GM19099 (cell line): ENCODE data around the gene KLC3.

Source experiments
- POLR2A ChIP-seq: IDR thresholded peaks from 3 replicates; pipeline ENCODE4 v1.6.1; 2011; ENCODE audit warnings: low read depth; ENCODE audit not compliant: insufficient read length; ENCODE audit errors: extremely low read depth

The KLC3 gene

DNA sequence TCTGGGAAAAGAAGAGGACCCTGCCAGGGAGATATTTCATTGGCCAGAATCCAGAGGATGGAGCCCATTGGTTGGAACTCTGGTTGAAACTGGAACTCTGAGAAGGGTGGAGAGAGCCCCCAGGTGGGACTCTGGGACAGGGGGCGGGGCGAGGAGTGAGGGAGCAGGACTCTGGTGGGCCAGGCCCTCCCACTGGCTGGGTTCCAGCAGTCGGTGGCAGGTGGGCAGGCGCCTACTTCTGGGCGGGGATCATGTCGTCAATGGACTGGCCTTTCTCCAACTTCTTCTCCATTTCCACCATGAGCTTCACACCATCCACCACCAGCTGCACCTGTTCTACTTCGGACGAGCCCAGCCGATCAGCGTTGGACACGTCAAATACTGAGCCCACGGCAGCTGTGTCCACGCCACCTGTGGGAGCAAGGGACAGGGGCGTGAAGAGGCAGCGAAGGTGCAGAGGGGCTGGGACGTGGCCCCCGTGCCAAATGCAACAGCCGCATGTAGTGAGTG is 34.0 kb upstream of the KLC3 start:
- no peak for TF ChIP-seq POLR2A

DNA sequence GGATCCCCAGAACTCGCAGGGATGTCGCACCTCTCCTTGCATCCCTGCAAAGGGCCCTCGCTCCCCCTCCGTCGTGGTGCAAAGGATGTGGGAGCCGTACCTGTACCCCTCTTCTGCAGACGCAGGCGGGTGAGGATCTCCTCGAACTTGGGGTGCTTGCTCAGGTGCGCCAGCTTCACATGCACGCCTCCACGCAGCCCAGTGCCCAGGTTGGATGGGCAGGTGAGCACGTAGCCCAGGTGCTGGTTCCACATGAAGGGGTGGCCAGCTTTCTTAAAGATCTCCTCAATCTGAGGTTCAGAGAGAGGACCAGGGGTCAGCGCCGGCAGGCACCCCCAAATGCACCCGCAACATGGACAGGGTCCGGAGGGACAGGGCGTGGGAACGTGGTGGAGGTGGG is 33.2 kb upstream of the KLC3 start:
- TF ChIP-seq POLR2A: no peak

DNA sequence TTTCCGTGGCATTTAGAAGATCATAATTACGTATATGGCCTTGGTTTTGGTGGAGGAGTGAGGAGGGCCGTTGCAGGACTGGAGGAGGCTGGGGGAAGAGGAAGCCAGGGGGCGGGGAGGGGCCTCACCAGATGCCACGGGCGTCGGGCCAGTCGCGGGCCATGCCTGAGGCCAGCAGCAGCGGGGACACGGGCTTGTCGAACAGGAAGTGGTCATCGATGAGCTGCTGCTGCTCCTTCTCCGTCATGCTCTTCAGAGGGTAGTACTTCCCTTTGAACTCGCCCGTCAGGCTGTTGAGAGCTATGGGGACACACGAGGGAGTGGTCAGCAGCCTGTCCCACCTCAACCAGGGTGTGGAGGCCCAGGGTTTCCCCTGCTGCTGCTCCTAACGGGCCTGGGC is 28.9 kb upstream of the KLC3 start:
- TF ChIP-seq POLR2A: no peak

DNA sequence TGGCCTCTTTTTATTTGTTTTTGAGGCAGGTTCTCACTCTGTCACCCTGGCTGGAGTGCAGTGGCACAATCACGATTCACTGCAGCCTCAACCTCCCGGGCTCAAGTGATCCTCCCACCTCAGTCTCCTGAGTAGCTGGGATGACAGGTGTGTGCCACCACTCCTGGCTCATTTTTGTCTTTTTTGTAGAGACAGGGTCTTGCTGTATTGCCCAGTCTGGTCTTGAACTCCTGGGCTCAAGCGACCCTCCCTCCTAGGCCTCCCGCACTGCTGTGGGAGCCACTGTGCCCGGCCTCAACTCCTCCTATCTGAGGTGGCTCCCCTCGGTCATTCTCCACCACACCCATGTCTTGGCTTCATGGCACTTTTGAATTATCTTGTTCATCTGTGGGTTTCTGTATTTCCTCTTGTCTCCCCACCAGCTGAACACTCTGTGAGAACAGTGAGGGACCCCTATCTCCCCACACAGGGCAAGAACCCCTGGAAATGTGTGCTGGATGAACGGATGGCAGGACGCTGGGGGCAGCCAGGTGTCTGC is 25.8 kb upstream of the KLC3 start:
- TF ChIP-seq POLR2A: no peak

DNA sequence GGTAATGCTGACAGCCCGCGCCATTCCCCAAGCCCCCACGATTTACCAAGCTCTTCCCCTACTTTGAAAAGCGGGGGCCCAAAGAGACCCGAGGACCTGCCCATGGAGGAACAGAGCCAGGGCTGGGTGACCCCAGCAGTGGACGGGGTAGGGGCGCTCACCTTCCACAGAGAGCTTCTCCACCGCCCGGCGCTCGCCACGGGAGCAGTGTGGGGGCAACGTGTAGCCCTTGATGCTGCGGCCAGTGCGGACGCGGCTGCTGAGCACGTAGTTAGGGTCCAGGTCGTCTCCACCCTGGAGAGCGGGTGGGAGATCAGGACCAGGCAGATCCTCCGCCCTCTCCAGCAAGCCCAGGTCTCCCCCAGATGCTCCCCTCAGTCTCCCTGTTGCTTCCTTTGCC is 25.2 kb upstream of the KLC3 start:
- TF ChIP-seq POLR2A: no peak

DNA sequence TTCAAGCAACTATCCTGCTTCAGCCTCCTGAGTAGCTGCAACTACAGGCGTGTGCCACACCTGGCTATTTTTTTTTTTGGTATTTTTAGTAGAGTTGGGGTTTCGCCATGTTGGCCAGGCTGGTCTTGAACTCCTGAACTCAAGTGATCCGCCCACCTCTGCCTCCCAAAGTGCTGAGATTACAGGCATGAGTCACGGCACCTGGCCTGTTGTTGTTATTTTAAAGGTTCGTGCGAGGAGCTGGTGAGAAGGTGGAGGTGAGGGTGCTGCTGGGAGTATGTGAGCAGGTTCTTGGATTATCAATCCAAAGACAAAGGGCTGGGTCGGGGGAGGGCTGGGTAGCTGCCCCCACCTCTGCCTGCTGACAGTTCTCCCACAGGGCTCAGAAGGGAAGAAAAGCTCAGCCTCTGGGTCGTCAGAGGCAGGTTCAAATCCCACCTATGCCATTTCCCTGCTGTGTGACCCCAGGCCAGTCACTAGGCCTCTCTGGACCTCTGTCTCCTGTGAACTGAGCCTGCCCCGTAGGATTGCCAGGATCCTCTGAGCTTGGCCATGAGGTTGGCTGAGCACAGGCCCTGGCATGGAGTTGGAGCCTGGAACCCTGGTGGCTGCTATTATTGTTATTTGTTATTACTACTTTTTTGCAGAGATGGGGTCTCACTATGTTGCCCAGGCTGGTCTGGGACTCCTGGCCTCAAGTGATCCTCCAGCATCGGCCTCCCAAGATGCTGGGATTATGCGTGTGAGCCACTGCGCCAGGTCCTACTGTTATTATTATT is 19.4 kb upstream of the KLC3 start:
- no peak for TF ChIP-seq POLR2A

DNA sequence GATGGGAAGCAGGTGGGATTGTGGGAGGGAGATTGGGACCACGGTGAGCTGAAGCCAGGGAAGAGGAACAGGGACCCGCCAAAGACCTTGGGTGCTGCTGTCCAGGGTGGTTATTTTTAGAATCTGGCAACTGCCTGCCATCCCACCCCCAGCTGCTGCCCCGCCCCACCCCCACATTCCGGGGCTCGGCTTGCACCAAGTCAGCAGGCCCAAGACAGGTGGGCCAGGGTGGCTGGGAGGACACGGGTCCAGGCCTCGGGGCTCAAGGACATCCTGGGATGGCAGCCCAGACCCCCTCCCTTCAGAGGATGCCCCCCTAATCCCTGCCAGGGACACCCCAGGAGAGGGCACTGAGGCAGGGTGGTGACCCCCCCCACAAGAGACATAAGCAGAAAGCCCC is 18.7 kb upstream of the KLC3 start:
- no peak for TF ChIP-seq POLR2A

DNA sequence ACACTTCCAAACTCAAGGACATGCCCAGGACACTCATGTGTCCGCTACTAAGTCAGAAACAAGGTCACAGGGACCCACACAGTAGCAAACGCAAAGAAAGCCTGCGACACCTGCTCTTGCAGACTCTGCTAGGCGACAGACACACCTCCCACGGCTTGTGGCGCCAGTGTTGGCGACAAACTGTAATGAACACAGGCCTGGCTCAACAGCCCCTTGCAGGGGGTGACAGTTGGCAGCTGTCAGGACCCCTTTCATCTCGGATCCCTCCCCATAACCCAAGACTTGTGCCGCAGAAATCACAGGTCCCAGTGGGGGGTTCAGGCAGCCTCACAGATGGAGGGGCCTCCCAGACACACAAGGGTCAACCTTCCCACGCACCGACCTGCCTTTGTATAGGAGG is 18.2 kb upstream of the KLC3 start:
- no peak for TF ChIP-seq POLR2A

DNA sequence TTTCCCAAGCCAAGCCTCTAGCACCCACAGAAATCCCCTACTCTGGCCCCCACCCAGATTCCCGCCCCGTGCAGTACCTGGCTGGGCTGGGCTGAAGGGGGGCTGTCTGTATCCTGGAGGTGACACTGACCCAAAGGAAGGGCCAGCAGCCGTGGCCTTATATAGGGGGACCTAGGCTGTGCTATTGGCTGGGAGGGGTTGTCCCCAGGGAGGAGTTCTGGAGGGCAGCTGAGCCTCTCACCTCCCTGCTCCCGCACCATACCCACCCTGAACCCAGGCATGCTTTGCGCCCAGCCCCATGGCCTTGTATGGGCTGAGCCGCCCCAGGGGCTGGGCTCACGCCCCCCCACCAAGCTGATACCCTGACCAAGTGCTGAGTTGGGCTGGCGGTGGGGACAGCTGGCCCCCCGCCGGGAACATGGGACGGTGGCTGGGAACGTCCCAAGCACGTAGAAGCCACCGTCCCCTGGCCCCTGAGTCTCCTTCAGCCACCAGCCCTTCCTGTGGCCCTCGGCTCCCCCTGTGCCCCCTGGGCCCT is 17.7 kb upstream of the KLC3 start, which contains the start of gene CKM:
TSS of gene CKM (minus strand) at position 132 of the 538 bp plus-strand sequence. CDS start 3,162 bp downstream, outside the sequence.
- no peak for TF ChIP-seq POLR2A

DNA sequence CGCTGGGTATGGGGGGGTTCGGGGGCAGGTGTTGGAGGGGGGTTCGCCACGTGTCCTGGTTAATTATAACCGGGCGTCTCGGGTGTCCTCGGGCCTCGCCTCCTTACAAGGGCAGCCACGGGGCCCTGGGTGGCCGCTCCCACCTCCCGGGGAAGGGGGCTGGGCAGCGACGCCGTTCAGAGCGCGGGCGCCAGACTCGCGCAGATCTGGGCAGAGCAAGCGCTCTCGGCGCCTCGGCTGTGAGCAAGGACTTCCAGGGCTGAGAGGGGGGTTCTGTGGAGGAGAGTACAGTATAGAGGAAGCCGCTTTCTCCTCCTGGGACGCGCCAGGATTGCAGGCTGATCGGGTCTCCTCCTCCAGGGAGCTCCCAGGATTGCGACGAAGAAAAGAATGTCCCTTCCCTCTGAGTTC is 16.9 kb upstream of the KLC3 start:
- no peak for TF ChIP-seq POLR2A

DNA sequence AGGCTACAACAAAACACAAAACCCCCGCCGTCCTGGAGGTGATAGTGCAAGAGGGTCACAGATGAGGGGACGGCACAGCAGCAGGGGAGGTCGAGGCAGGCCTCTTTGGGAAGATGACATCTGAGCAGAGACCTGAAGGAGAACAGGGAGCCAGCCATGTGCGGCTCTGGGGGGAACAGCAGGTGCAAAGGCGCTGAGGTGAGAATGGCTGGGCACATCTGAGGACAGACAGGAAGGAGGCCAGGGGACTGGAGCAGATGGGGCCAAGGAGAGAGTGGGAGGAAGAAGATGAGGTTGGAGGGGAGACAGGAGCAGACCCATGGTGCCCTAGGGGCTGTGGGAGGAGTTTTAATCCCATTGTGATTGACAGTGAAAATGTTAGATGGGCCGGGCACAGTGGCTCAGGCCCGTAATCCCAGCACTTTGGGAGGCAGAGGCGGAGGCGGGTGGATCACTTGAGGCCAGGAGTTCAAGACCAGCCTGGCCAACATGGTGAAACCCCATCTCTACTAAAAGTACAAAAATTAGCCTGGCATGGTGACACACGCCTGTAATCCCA is 16.1 kb upstream of the KLC3 start:
- no peak for TF ChIP-seq POLR2A

DNA sequence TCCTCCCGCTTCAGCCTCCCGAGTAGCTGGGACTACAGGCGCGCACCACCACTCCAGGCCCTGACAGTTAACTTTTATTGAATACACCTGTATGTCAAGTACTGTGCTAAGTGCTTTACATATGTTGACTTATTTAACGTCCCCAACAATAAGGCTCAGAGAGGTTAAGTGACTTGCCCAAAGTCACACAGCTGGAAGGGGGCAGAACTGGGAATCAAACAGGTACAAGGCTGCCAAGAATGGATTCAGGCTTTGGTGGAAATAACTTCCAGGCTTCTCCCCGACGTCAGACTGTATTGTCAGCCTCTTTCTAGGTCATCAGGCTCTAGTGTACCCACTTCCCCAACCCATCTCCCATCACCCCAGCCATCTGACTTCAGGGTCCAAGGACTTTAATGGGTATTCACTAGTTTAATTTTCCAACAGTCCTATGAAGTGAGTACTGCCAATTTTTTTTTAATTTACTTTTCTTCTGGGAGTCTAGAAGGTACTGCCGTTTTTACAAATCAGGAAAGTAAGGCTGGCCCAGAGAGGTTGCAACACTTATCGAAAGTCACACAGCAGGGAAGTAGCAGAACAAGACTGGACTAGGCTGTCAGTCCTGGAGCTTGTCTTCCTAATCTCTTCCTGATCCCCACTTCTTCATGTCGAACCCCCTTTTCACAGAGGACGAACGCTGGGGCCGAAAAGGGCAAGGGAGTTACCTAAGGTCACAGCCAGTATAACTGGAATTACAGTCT is 13.0 kb upstream of the KLC3 start:
- TF ChIP-seq POLR2A: no peak

DNA sequence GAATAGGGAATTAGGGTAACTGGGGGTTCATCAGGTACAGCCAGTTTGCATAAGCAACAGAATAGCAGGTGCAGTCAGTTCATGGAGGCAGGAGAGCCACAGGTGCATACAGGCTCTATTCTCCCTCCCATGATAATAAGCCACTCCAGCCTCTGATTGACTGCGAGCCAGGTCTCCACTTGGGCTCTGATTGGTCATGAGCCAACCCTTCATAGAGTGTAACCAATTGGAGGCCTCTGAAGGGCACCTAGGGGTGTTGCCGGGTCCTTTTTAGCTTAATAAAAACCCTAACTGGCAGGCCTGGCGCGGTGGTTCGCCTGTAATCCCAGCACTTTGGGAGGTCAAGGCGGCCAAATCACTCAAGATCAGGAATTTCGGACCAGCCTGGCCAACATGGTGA is 9.1 kb upstream of the KLC3 start:
- TF ChIP-seq POLR2A: no peak

DNA sequence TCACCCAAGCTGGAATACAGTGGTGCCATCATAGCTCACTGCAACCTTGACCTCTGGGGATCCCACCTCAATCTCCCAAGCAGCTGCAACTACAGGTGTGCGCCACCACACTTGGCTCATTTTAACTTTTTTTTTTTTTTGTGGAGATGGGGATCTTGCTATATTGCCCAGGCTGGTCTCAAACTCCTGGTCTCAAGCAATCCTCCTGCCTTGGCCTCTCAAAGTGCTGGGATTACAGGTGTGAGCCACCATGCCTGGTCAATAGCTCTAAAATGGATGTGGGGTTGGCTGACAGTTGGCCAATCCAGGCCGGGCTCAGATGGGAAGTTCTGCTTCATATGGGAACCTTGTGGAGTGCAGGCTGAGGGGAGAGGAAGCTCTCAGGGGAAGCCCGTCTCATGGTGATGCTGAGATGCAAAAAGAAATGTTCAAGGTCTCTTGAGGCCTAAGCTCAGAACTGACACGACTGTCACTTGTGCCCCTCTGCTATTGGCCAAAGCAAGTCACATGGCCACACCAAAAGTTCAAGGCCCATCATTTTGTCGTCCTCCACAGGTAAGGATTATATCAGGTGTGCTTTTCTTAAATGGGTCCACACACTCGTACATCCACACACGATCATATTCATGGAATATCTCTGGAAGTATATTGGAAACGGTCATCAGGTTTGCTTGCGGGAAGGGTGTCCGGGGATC is 6.8 kb upstream of the KLC3 start:
- TF ChIP-seq POLR2A: no peak

DNA sequence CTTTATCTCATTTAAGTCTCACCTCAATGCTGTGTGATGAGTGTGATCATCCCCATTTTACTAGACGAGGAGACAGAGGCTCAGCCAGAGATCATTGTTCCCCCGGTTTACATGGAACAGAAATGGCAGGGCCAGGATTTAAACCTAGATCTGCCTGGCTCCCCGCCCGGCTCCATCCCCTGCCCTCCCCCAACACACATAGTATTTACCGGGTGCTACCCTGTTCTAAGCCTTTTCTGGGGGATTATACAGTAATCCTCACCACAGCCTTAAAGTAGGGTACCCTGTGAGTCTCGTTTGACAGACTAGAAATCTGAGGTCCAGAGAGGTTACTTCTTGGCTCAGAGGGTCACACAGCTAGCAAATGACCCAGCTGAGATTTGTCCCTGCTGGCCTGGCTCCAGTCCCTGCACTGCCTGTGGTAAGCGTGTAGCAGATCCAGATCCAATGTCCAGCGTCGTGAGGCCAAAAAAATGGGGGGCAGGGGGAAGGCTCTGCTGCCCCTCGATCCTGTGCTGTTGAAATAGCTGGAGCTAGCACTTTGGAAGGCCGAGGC is 3.8 kb upstream of the KLC3 start:
- no peak for TF ChIP-seq POLR2A

DNA sequence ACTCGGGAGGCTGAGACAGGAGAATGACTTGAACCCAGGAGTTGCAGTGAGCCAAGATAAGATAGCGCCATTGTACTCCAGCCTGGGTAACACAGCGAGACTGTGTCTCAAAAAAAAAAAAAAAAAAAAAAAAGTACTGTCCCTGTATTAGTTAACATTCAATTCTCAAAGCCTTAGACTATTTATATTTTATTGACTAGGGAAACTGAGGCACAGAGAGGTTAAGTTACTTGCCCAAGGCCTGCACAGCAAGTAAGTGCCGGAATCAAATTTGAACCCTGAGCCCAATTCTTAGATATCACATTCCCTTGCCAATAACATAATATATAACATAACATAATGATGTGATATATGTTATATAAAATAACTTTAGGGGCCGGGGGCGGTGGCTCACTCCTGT is 921 bp upstream of the KLC3 start:
- TF ChIP-seq POLR2A: no peak
